Measurements from ENCODE around the gene GPANK1.
A peak's percentile ranks its signal among the peaks of the same experiment; 100 is the strongest.
"Not testable (repeated sequence)": the region's sequence is repeated elsewhere in the genome, so short reads cannot be mapped to it uniquely, and the experiment has no call there.

The GPANK1 gene

DNA sequence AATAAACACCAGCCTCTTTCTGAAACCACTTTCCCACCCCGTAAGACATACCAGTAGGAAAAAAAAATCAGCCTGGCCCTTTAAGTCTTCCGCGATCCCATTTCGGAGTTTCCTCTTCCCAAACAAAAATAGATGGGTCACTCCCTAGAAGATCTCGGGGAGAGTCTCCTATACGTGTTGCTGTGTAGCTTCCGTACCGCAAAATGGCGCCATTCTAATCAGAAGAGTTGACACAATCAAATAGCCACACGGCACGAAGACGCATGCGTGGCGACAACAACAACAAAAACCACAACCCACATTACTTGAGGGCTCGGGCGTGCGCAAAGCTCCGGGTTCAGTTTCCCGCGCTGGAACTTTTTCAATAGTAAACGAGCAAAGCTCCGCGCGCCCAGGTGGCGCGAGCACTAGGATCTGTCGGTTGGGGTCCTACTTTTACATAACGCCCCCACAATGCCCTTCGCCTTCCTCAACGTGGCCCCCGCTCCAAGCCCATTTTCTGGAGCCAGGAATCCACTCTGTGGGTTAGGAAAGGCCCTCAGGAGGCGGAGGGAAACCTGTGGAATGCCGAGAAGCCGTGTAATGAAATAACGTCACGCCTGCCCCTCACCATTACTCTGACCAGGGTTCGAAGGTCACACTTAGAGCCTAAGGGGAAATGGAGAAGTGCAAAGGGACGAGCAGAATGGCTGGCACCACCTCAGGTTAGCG lies at the start of gene GPANK1:
GPANK1 (minus strand) TSS at position 208 of the 711 bp plus-strand sequence. CDS start 519 bp downstream, outside the sequence.
- peak; percentile 73 for DNase-seq (ENCODE audit: extremely low spot score)
- ChIA-PET POLR2A (interaction anchor here (0.5 to 5.4 kb wide), 30 partner anchors 8 to 1307 kb away, joined by 3 to 138 read pairs (median 5); partner anchors contain the start of genes ABHD16A, AIF1, APOM and BAG6), CTCF (interaction anchor here (0.7 to 0.9 kb wide), 2 partner anchors 69 to 427 kb away, joined by 3 to 4 read pairs; no protein-coding TSS in a partner anchor)
- TF ChIP-seq FOXK2 (IDR thresholded peaks at IDR 0.05) (peak; percentile 78; the same call in 1 of the 2 replicates), HDGF (IDR thresholded peaks at IDR 0.05; ENCODE audit: borderline replicate concordance) (no peak), L3MBTL2 (conservative IDR thresholded peaks at IDR 0.05) (peak; percentile 84)

DNA sequence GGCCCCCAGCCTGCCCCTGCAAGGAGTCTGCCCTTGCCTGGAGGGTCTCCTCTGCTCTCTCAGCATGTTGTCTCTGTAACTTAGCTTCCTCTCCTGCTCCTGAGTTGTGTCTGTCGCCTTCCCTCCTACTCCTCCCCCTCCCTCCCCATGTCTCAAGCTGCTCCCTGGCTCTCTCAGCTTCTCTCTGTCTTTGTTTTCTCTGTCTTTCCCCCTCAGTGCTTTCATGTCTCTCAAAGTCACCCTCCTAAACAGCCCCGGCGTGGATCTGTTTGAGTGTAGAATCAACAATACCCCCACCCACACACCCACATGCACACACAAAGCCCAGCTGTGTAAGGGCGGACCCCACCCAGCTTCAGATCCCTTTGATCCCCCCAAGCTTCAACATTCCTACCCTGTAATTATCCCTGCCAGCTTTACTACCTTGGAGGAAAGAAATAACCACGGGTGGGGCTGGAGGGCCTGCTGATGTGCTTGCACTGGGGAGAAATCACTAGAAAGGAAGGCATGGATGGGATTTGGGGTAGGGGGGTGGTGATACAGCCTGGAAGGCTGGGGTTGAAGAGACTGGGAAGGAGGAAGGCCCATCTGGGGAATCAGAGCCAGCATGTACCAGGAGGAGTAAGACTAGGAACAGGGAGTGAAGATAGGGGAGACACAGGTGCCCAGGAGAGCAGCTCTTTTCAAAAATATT lies 49.3 kb upstream of the GPANK1 start:
- ChIA-PET POLR2A (interaction anchor here (0.8 to 5.2 kb wide), 12 partner anchors 8 to 133 kb away, joined by 3 to 43 read pairs (median 4); partner anchors contain the start of genes ABHD16A, GPANK1, HSPA1B and LY6G6F), CTCF (interaction anchor here (0.6 to 2.2 kb wide), 3 partner anchors 16 to 56 kb away, joined by 4 to 13 read pairs (median 8); partner anchors contain the start of gene DDAH2)
- DNase-seq (ENCODE audit: extremely low spot score), result no peak
- no peak for TF ChIP-seq HDGF (IDR thresholded peaks at IDR 0.05; ENCODE audit: borderline replicate concordance)
- TF ChIP-seq L3MBTL2 (conservative IDR thresholded peaks at IDR 0.05), result no peak
- TF ChIP-seq FOXK2 (IDR thresholded peaks at IDR 0.05), result no peak
- no peak for TF ChIP-seq SP1 (IDR thresholded peaks at IDR 0.05)

DNA sequence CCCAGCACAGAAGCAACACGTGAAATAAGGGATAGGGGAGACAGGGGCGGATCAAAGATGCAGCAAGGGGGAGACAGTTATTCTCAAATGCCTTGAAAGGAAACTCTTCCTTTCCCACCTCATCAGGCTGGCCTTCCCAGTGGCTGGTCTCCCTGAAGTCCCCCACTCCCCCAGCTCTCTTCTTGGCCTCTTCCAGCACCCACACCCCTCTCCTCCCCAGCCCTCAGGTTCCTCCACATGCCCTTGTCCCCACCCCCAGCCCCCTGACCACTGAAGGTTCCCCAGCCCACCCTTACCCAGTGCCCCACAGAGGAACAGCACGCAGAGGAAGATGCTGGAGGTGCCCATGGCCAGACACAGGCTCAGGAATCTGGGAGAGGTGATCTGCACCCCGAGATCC lies 48.7 kb upstream of the GPANK1 start:
- POLR2A ChIA-PET, result interaction anchor here (0.8 to 5.2 kb wide), 9 partner anchors 10 to 133 kb away, joined by 3 to 43 read pairs (median 4); partner anchors contain the start of genes ABHD16A, GPANK1, MPIG6B and MSH5
- CTCF ChIA-PET, result interaction anchor here (0.6 to 2.2 kb wide), 3 partner anchors 16 to 56 kb away, joined by 4 to 13 read pairs (median 8); partner anchors contain the start of gene DDAH2
- TF ChIP-seq FOXM1 (IDR thresholded peaks at IDR 0.05; ENCODE audit: borderline replicate concordance) (no peak), ZNF384 (IDR thresholded peaks at IDR 0.05) (no peak), FOXA1 (IDR thresholded peaks at IDR 0.05) (no peak), NFRKB (IDR thresholded peaks at IDR 0.05) (no peak), ARNT (IDR thresholded peaks at IDR 0.05) (no peak), ELF4 (IDR thresholded peaks at IDR 0.05) (no peak), SUZ12 (IDR thresholded peaks at IDR 0.05) (no peak), FOXK2 (IDR thresholded peaks at IDR 0.05) (no peak)
- no peak for DNase-seq (ENCODE audit: extremely low spot score)

DNA sequence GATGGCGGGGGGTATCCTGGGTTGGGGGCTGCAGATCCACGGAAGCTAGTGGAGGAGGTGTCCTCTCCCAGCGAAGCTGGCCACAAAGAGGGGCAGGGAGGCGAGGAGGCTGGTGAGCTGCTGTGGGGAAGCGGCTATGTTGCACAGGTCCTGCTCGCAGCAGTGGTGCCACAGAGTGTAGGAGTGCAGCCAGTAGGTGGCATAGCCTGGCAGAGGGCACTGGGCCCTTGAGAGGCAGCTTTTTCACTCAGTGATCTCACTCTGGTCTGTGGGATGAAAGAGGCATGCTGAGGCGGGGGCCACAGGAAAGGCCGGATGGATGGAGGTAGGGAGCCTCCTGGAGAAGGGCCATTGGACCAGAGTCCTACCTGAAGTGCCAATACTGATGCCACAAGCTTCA lies 47.5 kb upstream of the GPANK1 start:
- no peak for DNase-seq (ENCODE audit: extremely low spot score)
- CTCF ChIA-PET, result no interaction called here
- POLR2A ChIA-PET, result interaction anchor here (1.3 to 5.2 kb wide), 2 partner anchors 9 to 27 kb away, joined by 6 to 43 read pairs; partner anchors contain the start of genes ABHD16A and MSH5
- no peak for TF ChIP-seq ARNT (IDR thresholded peaks at IDR 0.05)
- TF ChIP-seq NFRKB (IDR thresholded peaks at IDR 0.05), result no peak
- TF ChIP-seq FOXA1 (IDR thresholded peaks at IDR 0.05), result no peak
- TF ChIP-seq HDGF (IDR thresholded peaks at IDR 0.05; ENCODE audit: borderline replicate concordance), result no peak
- TF ChIP-seq ZNF384 (IDR thresholded peaks at IDR 0.05), result no peak
- TF ChIP-seq ELF4 (IDR thresholded peaks at IDR 0.05), result no peak
- no peak for TF ChIP-seq SUZ12 (IDR thresholded peaks at IDR 0.05)
- TF ChIP-seq FOXM1 (IDR thresholded peaks at IDR 0.05; ENCODE audit: borderline replicate concordance), result no peak
- TF ChIP-seq FOXK2 (IDR thresholded peaks at IDR 0.05), result no peak
- TF ChIP-seq L3MBTL2 (conservative IDR thresholded peaks at IDR 0.05), result no peak
- TF ChIP-seq PKNOX1 (IDR thresholded peaks at IDR 0.05), result no peak
- no peak for TF ChIP-seq BHLHE40 (IDR thresholded peaks at IDR 0.05; ENCODE audit: borderline replicate concordance)
- no peak for TF ChIP-seq LEF1 (IDR thresholded peaks at IDR 0.05; ENCODE audit: borderline replicate concordance)
- no peak for TF ChIP-seq CTBP1 (IDR thresholded peaks at IDR 0.05; ENCODE audit: borderline replicate concordance)
- no peak for TF ChIP-seq TARDBP (IDR thresholded peaks at IDR 0.05)
- TF ChIP-seq SP1 (IDR thresholded peaks at IDR 0.05), result no peak

GRCh38 chr6:31711233-31711632 lies 46.4 kb upstream of the GPANK1 start:
- ChIA-PET CTCF (interaction anchor here (0.7 to 0.8 kb wide), 2 partner anchors 119 to 170 kb away, joined by 3 to 4 read pairs; no protein-coding TSS in a partner anchor), POLR2A (interaction anchor here (0.9 to 5.2 kb wide), 4 partner anchors 8 to 104 kb away, joined by 3 to 43 read pairs (median 5); partner anchors contain the start of genes ABHD16A, DDAH2, HSPA1A and HSPA1L)
- DNase-seq (ENCODE audit: extremely low spot score), result no peak
- TF ChIP-seq FOXA1 (IDR thresholded peaks at IDR 0.05), result no peak
- no peak for TF ChIP-seq ARNT (IDR thresholded peaks at IDR 0.05)
- TF ChIP-seq ZNF384 (IDR thresholded peaks at IDR 0.05), result no peak
- no peak for TF ChIP-seq FOXK2 (IDR thresholded peaks at IDR 0.05)
- TF ChIP-seq SP1 (IDR thresholded peaks at IDR 0.05), result no peak
- no peak for TF ChIP-seq FOXM1 (IDR thresholded peaks at IDR 0.05; ENCODE audit: borderline replicate concordance)
- no peak for TF ChIP-seq ELF4 (IDR thresholded peaks at IDR 0.05)
- no peak for TF ChIP-seq LEF1 (IDR thresholded peaks at IDR 0.05; ENCODE audit: borderline replicate concordance)
- no peak for TF ChIP-seq BHLHE40 (IDR thresholded peaks at IDR 0.05; ENCODE audit: borderline replicate concordance)
- TF ChIP-seq L3MBTL2 (conservative IDR thresholded peaks at IDR 0.05), result no peak
- TF ChIP-seq CTBP1 (IDR thresholded peaks at IDR 0.05; ENCODE audit: borderline replicate concordance), result no peak
- TF ChIP-seq NFRKB (IDR thresholded peaks at IDR 0.05), result no peak
- no peak for TF ChIP-seq HDGF (IDR thresholded peaks at IDR 0.05; ENCODE audit: borderline replicate concordance)

GRCh38 chr6:31710523-31711219 lies 45.9 kb upstream of the GPANK1 start:
- ChIA-PET POLR2A (interaction anchor here (0.9 to 5.2 kb wide), 3 partner anchors 7 to 104 kb away, joined by 3 to 43 read pairs (median 4); partner anchors contain the start of genes ABHD16A, DDAH2, HSPA1A and HSPA1L), CTCF (interaction anchor here (0.7 kb wide), 1 partner anchor 169 kb away, joined by 4 read pairs; no protein-coding TSS in a partner anchor)
- TF ChIP-seq BHLHE40 (IDR thresholded peaks at IDR 0.05; ENCODE audit: borderline replicate concordance) (no peak), SP1 (IDR thresholded peaks at IDR 0.05) (no peak), CTBP1 (IDR thresholded peaks at IDR 0.05; ENCODE audit: borderline replicate concordance) (no peak), LEF1 (IDR thresholded peaks at IDR 0.05; ENCODE audit: borderline replicate concordance) (no peak), FOXA1 (IDR thresholded peaks at IDR 0.05) (no peak), ELF4 (IDR thresholded peaks at IDR 0.05) (no peak), FOXK2 (IDR thresholded peaks at IDR 0.05) (no peak), NFRKB (IDR thresholded peaks at IDR 0.05) (no peak), TARDBP (IDR thresholded peaks at IDR 0.05) (no peak), PKNOX1 (IDR thresholded peaks at IDR 0.05) (no peak), FOXM1 (IDR thresholded peaks at IDR 0.05; ENCODE audit: borderline replicate concordance) (no peak)
- DNase-seq (ENCODE audit: extremely low spot score), result no peak

GRCh38 chr6:31709157-31709556 lies 44.4 kb upstream of the GPANK1 start:
- CTCF ChIA-PET, result interaction anchor here (0.7 kb wide), 1 partner anchor 133 kb away, joined by 3 read pairs; no protein-coding TSS in a partner anchor
- POLR2A ChIA-PET; DNase-seq (ENCODE audit: extremely low spot score): not testable (repeated sequence)

All from HEK293T (cell line).